Neural progenitor cell (in vitro differentiated cells): Measurements from ENCODE around the gene SLC9C2.

ENCODE experiments used
- EZH2 ChIP-seq: fragments of 200-600 bp; sonication (generic); IDR thresholded peaks from 2 replicates; pipeline ENCODE4 v1.6.1; 2017; ENCODE audit warnings: antibody characterized with exemption, mild to moderate bottlenecking, moderate library complexity
- TF ChIP-seq, protein P1 (sequence below): fragments of 200-600 bp; sonication (generic); IDR thresholded peaks from 2 replicates; pipeline ENCODE4 v1.5.1; 2017; ENCODE audit warnings: antibody characterized with exemption, mild to moderate bottlenecking

GRCh38 chr1:173532237-173532636 lies 70.6 kb downstream of the SLC9C2 start:
- TF ChIP-seq, protein P1, sequence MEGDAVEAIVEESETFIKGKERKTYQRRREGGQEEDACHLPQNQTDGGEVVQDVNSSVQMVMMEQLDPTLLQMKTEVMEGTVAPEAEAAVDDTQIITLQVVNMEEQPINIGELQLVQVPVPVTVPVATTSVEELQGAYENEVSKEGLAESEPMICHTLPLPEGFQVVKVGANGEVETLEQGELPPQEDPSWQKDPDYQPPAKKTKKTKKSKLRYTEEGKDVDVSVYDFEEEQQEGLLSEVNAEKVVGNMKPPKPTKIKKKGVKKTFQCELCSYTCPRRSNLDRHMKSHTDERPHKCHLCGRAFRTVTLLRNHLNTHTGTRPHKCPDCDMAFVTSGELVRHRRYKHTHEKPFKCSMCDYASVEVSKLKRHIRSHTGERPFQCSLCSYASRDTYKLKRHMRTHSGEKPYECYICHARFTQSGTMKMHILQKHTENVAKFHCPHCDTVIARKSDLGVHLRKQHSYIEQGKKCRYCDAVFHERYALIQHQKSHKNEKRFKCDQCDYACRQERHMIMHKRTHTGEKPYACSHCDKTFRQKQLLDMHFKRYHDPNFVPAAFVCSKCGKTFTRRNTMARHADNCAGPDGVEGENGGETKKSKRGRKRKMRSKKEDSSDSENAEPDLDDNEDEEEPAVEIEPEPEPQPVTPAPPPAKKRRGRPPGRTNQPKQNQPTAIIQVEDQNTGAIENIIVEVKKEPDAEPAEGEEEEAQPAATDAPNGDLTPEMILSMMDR: no peak
- TF ChIP-seq EZH2: no peak
